Mucosa of gallbladder (tissue), 1 donor: ENCODE data around the gene ANKLE1. TPM values are rescaled to one million over a fixed set of nuclear protein-coding genes. Genes with fewer than 3 reads are reported as not detected.

Experiments
- DNase-seq: peaks from one replicate; pipeline ENCODE4 v3.0.0-alpha.2; 2020; ENCODE audit warnings: low spot score
- total RNA-seq: library from RNA; stranded (reverse); gene quantifications from one replicate; pipeline ENCODE4 v1.2.1, GENCODE V29; 2021
- donor health status: DM: no; HTN: no; CAD: no.

The ANKLE1 gene
- total RNA-seq, 1 donor from 2014 or later, result 0.83 TPM

DNA sequence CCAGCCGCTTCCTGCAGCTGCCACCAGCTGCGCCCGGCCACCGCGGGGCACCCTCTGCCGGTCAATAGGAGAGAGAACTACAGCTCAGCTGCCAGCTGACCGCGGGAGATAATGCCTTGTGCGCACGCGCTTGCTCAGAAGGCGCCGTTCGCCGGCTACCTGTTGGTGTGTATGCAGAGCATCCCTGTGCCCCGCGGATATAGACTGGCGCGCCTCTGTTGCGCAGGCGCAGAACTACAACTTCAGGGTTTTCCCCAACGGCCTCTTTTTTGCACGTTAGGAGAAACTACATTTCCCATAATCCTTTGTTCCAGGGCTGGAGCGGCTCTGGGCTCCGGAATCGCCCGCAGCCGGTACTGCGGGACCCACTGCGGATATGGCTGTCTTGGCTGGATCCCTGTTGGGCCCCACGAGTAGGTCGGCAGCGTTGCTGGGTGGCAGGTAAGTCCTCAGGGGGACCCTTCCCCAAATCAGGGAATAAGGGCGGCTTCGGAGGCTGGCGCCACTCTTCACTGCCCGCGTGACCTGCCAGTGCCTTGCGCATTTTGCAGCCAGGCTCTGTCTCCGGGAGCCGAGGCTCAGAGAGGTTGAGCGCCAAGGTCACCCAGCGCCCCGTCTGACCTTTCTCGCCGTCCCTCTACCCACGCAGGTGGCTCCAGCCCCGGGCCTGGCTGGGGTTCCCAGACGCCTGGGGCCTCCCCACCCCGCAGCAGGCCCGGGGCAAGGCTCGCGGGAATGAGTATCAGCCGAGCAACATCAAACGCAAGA lies 24.0 kb downstream of the ANKLE1 start, which contains the start of gene MRPL34:
Gene MRPL34 (plus strand): TSS at position 356 of the 768 bp plus-strand sequence. CDS start 21 bp downstream, at position 377.
- peak; percentile 98 for DNase-seq

DNA sequence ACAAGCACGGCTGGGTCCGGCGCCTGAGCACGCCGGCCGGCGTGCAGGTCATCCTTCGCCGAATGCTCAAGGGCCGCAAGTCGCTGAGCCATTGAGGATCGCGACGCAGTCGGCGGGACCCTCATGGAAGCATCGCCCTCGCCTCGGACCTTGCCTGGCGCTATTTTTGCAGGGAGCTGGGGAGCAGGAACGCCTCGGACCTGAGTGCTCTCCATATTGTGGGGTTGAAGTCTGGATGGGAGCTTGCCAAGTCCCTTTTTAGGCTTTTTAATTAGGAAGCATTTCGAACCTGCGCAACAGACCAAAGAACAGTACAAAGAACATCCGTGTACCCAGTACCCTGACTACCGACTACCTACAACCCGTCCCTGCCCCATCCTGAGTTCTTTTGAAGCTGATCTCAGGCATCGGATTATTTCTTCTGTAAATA lies 24.6 kb downstream of the ANKLE1 start:
- DNase-seq, result no peak

DNA sequence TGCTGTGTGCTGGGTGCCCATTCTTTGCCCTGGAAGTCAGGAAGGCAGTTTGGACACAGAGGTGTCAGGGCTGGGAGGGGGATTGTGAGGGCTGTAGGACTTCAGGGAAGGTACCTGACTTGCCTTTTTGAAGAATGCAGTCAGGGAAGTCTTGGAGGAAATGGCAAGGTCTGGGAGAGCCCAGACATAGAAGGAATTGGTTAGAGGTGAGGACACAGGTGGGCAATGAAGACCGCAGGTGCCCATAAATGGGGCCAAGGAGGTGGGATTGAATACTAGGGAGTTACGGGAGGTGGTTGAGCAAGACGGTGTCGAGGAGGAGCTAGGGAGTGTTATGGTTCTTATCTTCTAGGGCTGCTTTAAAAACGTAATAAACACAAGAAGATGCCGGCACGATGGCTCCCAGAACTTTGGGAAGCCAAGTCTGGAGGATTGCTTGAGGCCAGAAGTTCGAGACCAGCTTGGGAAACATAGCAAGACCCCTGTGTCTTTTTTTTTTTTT lies 26.2 kb downstream of the ANKLE1 start:
- DNase-seq, result no peak

DNA sequence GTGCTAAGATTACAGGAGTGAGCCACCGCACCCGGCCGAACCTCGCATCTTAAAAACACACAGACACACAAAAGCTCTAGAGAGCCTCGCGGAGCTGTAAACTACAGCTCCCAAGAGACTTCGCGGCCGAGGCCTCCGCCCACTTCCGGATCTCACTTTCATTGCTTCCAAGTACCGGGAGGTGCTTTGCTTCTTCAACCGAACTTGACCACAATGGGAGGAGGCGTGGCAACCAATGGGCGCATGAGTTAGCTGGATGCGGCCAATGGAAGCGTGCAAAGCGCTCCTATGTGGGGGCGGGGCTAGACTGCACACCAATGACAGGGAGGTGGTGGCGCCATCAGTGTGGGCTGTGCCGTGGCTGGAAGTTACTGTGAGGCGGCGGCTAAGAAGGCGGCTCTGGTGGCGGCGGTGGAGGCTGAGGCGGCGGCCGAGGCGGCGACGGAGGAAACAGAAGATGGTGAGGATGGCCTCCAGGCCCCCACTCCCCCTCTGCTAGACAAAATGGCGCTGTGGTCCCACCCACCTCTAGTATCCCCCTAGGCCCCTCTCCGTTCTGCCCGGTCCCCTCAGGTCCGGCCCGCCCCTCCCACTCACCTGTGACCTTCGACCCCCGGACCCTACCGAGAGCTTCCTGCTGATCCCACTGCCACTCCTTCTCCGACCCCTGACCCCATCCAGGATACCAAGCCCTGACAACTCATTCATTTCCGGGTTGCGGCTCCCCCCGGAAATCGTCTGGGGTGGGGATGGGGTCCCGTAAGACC lies 27.7 kb downstream of the ANKLE1 start, which contains the start of gene DDA1:
Gene DDA1 (plus strand): TSS at position 366 of the 767 bp plus-strand sequence. CDS start 92 bp downstream, at position 458.
- DNase-seq, result peak; percentile 100

DNA sequence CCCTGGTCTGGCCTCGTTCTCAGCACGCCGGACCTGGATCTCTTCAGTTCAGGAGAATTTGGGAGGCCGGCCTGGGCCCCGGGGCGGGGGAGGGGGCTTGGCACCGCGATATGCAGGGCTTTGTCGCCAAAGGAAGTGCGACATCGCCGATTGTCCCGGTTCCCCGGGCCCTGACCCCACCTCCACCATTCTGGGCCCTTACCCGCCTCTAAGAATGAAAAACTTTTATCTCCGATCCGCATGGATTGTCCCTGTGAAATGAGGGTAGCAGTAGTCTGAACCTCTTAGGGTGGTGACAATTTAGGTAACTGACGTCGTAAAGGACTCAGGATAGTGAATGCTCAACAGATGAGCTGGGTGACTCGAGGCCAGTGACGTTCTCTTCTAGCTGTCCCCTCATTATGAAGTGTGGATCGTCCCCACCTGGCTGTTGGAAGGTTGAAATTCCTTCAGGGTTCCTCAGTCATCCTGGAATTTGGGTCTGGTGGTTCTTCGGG lies 28.3 kb downstream of the ANKLE1 start:
- DNase-seq, result no peak

DNA sequence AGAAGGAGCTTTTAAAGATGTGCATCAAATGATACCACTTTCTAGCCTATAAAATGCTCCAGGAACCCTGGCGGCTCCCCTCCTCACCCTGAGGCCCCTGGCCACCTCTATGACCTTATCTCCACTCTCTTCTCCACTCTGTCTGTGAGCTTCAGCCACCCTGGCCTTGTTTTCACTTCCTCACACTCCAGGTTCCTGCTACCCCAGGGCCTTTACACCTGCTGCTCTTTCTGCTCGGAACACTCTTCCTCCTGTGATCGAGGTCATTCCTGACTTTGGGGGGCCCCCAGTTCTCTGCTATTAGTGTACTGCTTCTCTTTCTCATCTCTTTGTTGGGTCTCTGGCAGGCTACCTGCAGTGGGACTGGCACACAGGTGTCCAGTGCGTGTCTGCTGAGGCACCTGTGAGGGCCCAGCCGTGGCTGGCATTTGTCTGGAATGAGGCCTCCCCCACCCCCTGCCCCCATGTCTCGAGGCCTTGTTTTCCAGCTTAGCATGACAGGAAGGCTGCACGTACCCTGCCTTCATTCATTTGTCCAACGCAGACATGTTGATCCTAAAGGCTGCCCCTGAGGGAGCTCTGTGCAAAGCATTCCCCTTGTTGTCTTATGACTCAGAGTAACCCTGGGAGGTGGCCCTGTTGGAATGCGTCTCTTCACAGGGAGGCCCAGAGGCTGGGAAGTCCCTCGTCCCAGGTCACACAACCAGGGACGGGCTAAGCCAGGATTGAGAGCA lies 29.9 kb downstream of the ANKLE1 start:
- no peak for DNase-seq

DNA sequence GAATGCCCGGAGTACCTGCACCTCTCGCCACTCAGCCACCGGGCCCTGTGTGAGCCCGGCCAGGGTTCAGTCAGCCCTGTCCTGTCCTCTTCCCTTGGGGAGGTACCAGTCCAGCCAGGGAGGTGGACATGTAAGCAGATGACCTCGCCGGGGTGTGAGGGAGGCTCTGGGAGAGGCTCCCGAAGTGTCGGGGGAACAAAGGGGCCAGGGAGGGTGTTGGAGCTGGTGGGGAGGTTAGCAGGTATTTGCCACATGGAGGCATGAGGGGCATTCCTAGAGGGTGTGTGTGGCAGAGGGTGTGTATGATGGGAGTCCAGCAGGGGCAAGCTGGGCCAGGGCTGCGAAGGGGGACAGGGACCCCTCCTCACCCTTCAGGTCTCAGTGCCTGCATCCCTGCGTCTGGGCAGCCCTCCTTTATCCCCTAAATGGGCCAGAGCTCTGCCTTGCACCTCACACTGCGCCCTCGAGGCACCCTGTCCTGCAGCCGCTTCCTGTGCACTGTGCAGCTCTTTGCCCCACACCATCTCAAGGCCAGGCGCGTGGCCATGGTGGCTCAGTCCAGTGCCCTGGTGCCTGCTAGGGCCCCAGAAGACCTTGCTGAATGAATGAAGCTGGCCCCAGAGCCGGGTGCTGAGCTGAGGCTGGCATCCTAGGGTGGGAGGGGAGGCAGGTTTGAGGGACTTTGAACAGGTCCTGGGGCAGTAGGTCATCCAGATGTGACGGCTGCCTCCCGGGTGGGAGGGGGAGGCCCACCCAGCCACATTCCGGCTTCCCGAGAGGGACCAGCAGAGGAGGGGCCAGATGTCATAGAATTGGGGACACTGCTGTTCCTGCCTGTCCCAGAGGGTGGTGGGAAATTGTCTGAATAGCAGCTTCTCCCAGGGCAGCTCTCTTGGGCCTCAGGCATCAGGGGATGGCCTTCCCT lies 30.8 kb downstream of the ANKLE1 start:
- no peak for DNase-seq

DNA sequence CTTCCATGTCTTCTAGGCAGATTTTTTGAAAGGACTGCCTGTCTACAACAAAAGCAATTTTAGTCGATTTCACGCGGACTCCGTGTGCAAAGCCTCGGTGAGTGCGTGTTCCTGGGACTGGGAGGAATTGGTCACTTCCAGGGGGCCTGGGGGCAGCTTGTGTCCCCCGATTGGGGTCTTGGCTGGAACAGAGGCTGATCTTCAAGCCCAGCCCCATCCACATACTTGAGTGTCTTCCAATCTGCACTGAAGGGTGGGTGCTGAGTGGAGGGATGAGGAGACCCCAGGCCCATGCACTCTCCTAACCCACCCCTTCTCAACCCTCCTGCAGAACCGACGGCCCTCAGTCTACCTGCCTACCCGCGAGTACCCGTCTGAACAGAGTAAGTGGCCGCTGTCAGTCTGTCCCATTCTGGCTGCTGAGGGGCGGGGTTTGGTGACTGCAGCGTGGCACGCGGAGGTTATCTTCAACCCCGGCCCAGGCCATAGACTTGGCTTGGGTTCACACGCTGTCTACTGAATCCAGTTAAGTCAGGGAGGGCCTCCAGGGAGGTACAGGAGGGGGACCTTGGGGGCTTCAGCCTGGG lies 32.4 kb downstream of the ANKLE1 start:
- no peak for DNase-seq

DNA sequence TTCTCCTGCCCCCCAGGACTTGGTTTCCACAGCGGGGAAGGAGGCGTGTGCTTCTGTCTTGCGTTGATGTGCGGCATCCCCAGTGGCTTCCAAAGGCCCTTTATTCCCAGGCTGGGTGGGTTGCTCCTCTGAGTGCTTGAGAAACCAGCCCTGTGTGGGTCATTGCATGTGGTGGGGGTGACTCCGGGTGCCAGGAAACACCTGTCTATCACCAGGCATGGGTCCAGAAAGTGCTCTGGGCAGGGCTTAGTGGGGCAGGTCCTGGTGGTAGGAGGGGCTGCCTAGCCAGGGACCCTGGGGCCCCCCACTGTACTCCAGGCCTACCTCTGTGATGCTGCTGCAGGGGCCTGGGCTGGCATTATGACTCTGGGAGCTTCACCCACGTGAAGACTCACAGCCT lies 37.3 kb downstream of the ANKLE1 start:
- no peak for DNase-seq

DNA sequence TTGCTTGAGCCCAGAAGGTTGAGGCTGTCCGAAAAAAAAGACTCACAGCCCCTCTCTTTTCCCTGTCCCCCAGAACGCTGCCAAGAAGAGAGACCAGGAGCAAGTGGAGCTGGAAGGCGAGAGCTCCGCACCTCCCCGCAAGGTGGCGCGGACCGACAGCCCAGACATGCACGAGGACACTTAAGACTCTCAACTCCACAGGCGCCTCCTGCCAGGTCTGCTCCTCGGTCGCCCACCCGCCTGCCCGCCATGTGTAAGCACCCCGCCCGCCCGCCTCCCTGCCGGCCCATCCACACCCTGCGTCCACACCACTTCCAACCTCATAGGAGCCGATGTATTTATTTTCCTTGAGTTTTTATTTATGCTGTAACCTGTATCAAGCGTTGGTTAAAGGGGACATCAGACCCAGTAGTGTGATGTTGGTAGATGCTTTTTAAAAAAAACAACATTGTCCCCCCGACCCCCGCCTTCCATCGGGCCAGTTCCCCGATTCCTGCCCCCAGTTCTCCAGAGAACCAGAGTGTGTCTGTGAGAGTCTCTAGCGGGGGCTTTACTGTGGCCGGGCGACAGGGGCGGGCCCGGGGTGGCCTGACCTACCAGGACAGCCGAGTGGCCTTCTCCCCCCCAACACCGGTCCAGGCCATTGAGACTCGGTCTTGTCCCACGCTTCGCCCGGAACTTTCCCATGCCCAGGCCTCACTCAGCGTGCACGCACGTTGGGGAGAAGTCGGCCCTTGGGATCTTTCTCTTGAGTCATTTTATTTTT lies 38.0 kb downstream of the ANKLE1 start:
- DNase-seq, result no peak

DNA sequence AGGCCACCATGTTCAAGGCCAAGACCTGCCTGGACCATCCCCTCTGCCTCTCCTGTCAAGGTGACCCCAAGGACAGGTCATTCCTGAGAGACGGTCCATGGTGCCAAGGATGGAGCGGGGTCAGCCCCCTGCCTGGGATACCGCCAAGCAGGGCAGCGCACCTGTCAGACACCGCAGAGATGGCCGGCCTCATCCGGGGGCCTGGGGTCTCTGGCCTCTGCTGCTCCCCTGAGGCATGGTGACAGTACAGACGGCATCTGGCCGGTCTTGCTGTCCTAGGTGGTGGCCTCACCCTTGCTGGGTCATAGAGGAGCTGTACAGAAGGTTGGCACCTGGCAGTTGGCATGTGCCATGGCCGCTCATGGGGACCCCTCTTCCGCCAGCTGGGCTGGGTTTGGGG lies 38.7 kb downstream of the ANKLE1 start:
- DNase-seq, result no peak

DNA sequence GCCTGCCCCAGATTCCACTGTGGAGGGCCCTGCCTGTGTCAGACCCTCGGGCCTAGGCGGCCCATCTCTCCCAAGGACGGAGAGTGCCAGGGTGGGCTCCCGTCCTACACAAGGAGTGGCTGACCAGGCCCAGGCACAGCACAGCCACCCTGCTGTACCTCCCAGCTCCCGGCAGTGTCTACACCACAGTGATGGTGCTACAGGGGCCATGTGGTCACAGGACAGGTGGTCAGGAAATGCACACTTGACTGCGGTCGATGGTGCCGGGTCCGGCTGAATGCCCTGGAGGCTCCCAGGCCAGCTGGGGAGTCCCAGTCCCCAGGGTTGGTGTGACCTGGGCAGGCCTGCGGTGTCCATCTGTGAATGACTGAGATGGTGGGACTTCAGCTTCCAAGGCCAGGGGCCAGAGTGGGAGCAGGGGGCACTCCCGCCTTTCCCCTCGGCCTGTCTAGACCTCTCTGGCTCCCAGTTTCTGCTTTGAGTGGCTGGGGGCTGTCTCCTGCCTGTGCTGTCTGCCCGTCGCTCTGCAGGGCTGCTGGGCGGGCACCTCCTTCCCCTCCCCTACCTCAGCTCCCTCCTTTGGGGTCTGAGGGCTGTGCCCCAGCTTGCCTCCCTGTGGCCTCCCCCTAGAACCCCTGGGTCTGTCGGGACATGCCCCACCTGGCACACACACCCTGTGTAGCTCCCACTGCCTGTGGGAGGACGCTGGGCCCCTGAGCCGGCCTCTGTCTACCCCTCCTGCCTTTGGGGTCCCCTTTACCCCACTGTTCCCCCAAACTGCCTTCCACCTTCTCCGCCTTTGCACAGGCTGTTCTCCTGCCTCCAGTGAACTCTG lies 40.2 kb downstream of the ANKLE1 start:
- DNase-seq, result no peak

DNA sequence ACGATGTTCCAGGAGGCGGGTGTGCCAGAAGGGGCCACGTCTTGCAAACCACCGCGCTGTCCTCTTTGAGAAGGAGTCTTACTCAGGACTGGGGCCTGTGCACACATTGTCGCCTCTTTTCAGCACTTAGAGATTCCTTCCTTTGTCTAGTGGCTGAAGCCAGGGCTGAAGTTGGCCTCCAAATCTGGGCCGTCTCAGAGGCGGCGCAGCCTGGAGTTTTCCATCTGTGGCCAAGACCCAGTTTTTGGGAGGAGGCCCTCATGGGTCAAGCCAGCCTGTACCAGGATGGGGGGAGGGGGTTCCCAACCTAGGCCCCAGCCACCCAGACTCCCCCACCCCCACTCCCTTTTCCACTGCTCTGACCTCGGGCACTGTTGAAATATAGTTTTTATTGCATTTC lies 41.2 kb downstream of the ANKLE1 start:
- DNase-seq, result no peak

DNA sequence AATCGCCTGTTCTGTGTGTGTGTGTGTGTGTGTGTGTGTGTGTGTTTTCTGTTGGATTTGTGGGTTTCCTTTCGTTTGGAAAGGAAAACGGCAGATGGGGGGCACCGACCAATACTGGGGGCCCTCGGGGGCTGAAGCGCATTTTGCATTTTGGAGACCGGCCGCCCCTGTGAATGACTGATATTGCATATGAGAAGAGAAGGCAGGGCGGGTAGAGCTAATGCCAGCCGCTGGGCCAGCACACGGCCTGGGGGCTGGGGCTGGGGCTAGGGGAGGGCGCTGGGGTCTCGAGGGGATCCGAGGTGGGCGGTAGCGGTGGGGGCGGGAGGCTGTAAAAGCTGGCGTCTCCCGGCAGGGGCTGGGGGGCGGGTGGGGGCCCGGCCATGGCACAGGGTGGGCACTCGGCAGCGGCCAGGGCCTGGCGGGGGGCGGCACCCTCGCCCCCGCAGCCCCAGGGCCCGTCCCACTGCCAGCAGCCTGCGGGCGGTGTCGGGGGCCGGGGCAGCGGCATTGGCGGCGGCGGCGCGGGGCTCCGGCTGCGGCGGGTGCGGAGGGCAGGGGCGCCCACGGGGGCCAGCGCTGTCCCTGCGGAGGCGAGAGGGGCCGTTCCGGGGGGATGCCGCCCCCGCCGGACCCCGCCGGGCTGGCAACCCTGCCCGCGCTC lies 41.7 kb downstream of the ANKLE1 start:
- no peak for DNase-seq

DNA sequence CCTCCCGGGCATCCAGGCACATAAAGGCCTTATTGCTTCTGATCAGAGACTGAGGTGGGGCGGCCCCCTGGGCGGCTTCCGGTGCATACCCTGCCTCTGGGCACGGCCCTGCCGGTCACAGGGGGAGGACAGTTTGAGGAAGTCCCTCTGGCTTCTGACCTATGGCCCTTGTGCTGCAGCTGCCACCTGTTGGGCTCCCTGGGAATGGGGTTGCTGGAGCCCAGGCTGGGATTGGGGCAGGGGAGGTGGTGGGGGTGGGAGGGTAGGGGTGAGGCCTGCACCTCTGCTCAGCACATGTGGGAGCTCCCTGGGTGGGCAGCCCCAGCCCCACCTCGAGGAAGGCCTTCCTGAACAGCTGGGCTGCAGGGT lies 42.2 kb downstream of the ANKLE1 start:
- no peak for DNase-seq

DNA sequence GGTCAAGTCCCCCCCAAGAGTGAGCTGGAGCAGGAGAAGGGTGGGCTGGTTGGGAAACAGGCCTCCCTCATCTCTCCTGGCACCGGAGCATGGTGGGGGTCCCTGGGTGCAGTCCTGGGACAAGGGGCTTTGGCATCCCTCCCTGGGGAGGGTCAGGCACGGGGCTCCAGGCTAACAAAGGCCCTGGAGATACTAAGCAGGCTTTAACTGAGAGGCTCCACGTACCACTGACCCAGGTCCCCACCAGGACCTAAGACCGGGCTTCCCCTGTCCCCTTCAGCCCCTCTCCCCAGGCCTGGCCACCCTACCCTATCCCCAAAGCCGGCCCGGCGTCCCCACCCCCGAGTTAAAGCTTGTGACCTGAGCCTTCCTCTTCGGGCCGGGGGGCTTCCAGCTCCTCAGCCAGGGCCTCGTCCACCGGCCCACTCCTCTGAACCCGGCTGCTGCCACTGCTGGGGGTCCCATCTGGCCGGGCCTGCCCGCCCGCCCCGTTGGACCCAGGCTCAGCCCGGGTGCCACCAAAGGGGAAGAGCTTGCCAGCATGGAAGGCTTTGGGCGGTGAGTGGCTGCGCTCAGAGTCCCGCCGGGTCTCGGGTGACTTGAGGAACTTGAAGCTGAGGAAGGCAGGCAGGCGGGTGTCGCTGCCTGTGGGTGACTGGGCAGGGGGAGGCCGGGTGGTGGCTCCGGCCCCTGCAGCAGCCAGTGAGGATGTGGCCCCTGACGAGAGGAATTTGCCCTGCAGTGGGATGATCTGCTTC lies 42.8 kb downstream of the ANKLE1 start:
- DNase-seq, result no peak

DNA sequence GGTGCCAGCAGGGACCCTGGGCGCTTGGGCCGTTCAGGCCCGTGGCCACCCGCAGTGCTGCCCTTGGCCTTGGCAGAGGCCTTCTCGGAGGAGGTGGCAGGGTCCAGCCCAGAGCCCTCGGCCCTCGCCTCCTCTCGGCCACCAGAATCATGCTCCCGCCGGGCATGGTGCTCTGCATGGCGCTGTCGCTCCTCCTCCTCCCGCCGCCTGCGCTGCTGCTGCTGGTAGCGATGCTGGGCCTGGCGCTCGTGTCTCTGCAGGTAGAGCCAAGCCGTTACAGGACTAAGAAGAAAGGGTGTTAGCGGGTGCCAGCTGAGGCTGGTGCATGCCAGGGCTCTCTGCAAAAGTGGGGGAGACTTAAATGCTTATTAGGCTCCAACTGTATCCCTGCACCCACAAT lies 43.4 kb downstream of the ANKLE1 start:
- no peak for DNase-seq
